Stimulated activated memory B cell treated with anti-CD40 and anti-IgM and Interleukin-4, amounts not matched to agents 10 μg/mL and 1 μg/mL and 100 μg/mL, for 72 hours (primary cell): ENCODE measurements around the gene LRFN4.

Experiments
- ATAC-seq: fragments of 150-1000 bp; cut with Tn5 transposase; 2 replicates; pipeline ENCODE4 v1.10.0; 2021
- H3K27ac Mint-ChIP-seq: one replicate; pipeline ENCODE4 v1.8.0; 2022; ENCODE audit warnings: mild to moderate bottlenecking, mixed read lengths
- H3K27me3 Mint-ChIP-seq: one replicate; pipeline ENCODE4 v1.8.0; 2022; ENCODE audit warnings: mixed read lengths
- H3K36me3 Mint-ChIP-seq: one replicate; pipeline ENCODE4 v1.8.0; 2022; ENCODE audit warnings: mixed read lengths
- H3K4me1 Mint-ChIP-seq: one replicate; pipeline ENCODE4 v1.8.0; 2022; ENCODE audit warnings: mixed read lengths
- H3K4me3 Mint-ChIP-seq: one replicate; pipeline ENCODE4 v1.8.0; 2022; ENCODE audit warnings: mild to moderate bottlenecking, moderate library complexity, mixed read lengths
- H3K9me3 Mint-ChIP-seq: one replicate; pipeline ENCODE4 v1.8.0; 2022; ENCODE audit warnings: mixed read lengths

Gene LRFN4

GRCh38 chr11:66905631-66906030, 48.8 kb downstream of the LRFN4 start:
- H3K9me3 Mint-ChIP-seq = no peaks in the 10 kb centered on the region
- H3K27ac Mint-ChIP-seq = no peak overlapping the region

DNA sequence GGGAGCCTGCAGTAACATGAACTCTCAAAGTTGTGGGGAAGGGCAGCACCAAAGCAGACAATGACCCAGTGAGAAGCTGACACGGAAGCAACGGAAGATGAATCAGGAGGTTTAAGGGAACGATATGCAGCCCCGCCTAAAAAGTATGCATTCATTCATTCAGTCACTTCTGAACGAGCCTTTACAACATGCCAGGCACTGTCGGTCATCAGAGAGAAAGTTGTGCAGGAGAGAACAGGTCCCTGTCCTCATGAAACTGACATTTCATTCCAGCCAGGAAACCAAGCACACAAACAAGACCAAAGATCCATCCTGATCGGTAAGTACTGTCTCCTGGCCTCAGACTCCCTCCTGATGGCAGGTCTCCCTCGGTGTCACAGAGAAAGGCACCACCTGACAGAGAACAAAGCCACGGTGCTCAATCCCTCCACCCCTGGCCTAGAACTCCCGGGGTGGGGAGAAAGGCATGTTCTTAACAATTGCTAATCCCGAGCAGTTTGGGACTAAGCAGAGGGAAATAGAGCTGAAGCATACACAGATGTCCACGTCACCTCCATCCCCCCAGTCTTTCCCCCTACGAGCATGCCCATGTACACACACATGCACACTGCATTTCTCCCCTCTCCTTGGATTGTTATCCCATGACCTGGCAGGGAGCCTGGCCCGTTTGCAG, 49.3 kb downstream of the LRFN4 start:
- H3K4me3 Mint-ChIP-seq = no peak overlapping the region
- H3K36me3 Mint-ChIP-seq = no peaks in the 10 kb centered on the region
- no peak overlapping the region for H3K27ac Mint-ChIP-seq
- H3K27me3 Mint-ChIP-seq = peaks cover 53% of the 10 kb centered on the region
- no peaks in the 10 kb centered on the region for H3K9me3 Mint-ChIP-seq
- H3K4me1 Mint-ChIP-seq = no peaks in the 10 kb centered on the region
- ATAC-seq = no peak

More at GRCh38 chr11:66905631-66906030, 48.8 kb downstream of the LRFN4 start:
- no peaks in the 10 kb centered on the region for H3K36me3 Mint-ChIP-seq
- ATAC-seq = no peak
- no peak overlapping the region for H3K4me3 Mint-ChIP-seq
- no peaks in the 10 kb centered on the region for H3K4me1 Mint-ChIP-seq
- peaks cover 58% of the 10 kb centered on the region for H3K27me3 Mint-ChIP-seq

DNA sequence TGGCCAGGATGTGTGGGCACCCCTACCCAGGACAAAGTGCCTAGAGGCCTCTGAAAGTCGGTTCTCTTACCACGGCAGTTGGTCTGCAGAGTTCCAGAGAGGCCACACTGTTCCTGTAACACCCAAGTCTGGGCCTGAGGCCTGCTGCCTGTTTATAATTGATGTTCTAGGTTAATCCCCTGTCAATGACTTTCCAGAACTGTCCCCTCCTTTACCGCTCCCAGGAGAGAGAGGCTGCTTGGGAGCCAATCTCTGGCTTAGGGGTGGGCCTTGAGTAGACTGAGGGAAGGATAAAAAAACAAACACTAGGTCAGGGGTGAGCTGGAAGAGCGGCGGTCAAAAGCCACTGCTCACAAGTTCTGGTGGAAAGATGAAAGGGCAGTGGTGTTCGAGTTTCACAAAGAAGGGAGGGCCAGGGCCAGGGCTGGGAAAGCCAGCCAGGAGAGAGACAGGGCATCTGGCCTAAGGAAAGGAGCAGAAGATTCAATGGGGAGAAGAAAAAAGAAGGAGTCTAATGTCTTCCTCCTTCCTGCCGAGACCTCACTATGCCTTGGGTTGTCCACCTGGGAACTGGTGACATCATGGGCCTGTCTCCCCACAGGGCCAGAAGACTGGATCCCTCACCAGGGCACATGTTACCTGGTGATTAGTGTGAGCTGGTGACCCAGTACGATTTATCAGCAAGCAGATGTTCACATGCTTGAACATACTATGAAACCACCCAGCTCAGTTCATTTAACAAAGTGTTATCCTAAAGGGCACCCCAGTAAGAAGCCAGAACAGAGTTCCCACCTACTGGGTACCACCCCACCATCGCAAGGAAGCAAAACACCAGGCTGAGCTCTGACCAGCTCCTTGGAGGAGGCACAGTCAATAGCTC, 51.1 kb downstream of the LRFN4 start:
- H3K9me3 Mint-ChIP-seq = no peaks in the 10 kb centered on the region
- no peaks in the 10 kb centered on the region for H3K4me1 Mint-ChIP-seq
- H3K4me3 Mint-ChIP-seq = no peak overlapping the region
- no peak for ATAC-seq
- no peaks in the 10 kb centered on the region for H3K36me3 Mint-ChIP-seq
- no peak overlapping the region for H3K27ac Mint-ChIP-seq
- H3K27me3 Mint-ChIP-seq = peaks cover 42% of the 10 kb centered on the region

GRCh38 chr11:66909181-66909580, 52.3 kb downstream of the LRFN4 start:
- peaks cover 39% of the 10 kb centered on the region for H3K27me3 Mint-ChIP-seq
- H3K27ac Mint-ChIP-seq = no peak overlapping the region
- H3K9me3 Mint-ChIP-seq = no peaks in the 10 kb centered on the region
- H3K36me3 Mint-ChIP-seq = no peaks in the 10 kb centered on the region
- no peak overlapping the region for H3K4me3 Mint-ChIP-seq
- ATAC-seq = no peak
- H3K4me1 Mint-ChIP-seq = no peaks in the 10 kb centered on the region

DNA sequence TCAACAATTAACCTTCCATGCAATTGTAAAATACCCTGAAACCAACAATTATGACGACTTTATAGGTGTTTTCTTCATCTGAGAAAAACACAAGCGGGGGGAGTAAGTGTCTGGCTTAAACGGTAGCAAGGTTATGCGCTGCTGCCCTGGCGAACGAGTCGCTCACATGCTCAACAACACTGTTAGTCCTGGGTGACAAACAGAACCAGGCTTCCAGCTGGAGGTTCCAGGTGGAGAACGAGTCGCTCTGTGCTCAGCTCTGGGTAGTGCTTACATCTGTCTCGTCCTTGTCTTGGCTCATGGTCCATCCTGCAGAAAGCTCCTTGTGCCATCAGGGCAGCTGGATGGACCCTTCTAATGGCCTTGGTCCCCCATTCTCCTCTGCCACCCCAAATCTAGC, 53.2 kb downstream of the LRFN4 start:
- H3K36me3 Mint-ChIP-seq = no peaks in the 10 kb centered on the region
- no peaks in the 10 kb centered on the region for H3K9me3 Mint-ChIP-seq
- no peaks in the 10 kb centered on the region for H3K4me1 Mint-ChIP-seq
- no peak overlapping the region for H3K27ac Mint-ChIP-seq
- ATAC-seq = no peak
- peaks cover 31% of the 10 kb centered on the region for H3K27me3 Mint-ChIP-seq
- no peak overlapping the region for H3K4me3 Mint-ChIP-seq
